ENCODE data around the gene TUFT1. TPM values are rescaled to one million over a fixed set of nuclear protein-coding genes. Genes with fewer than 3 reads are reported as not detected.

The TUFT1 gene
- total and polyA plus RNA-seq, 7 donors = 8.0 to 18.0 (median 12.1) TPM

- TF ChIP-seq CTCF (IDR thresholded peaks at IDR 0.05) (no peak), POLR2A (IDR thresholded peaks at IDR 0.05) (no peak), EP300 (IDR thresholded peaks at IDR 0.05) (no peak), POLR2AphosphoS5 (IDR thresholded peaks at IDR 0.05) (no peak)
- intact Hi-C loops (cut with DNase I) = no loop called here
- Histone ChIP-seq H3K36me3 (peaks cover 9 to 89% (median 34%) of the 10 kb centered on the region in 4 donors), H3K27ac (no peak overlapping the region), H3K4me3 (no peak overlapping the region), H3K9me3 (no peaks in the 10 kb centered on the region), H3K27me3 (no peaks in the 10 kb centered on the region), H3K4me1 (no peaks in the 10 kb centered on the region)
- 97 to 98% methylated on average over 2 of the region's 2 CpGs for WGBS, 2 donors
- no peak for DNase-seq
Observed at GRCh38 chr1:151577173-151577572, 37.1 kb downstream of the TUFT1 start.

GRCh38 chr1:151578941-151579340 is 38.8 kb downstream of the TUFT1 start:
- Histone ChIP-seq H3K27me3 (no peaks in the 10 kb centered on the region), H3K4me3 (no peak overlapping the region), H3K27ac (no peak overlapping the region), H3K9me3 (no peaks in the 10 kb centered on the region), H3K4me1 (no peaks in the 10 kb centered on the region), H3K36me3 (peaks cover 9 to 82% (median 36%) of the 10 kb centered on the region in 4 donors)
- 87 to 93% methylated on average over 1 of the region's 1 CpG for WGBS, 2 donors
- intact Hi-C loops (cut with DNase I) = no loop called here
- no peak for DNase-seq
- no peak for TF ChIP-seq CTCF (IDR thresholded peaks at IDR 0.05)
- TF ChIP-seq POLR2AphosphoS5 (IDR thresholded peaks at IDR 0.05) = no peak
- no peak for TF ChIP-seq POLR2A (IDR thresholded peaks at IDR 0.05)
- no peak for TF ChIP-seq EP300 (IDR thresholded peaks at IDR 0.05)

- Histone ChIP-seq H3K4me1 (peaks cover 0 to under 1% (median 0%) of the 10 kb centered on the region in 4 donors), H3K9me3 (no peaks in the 10 kb centered on the region), H3K27me3 (no peaks in the 10 kb centered on the region), H3K36me3 (peaks cover 9 to 75% (median 32%) of the 10 kb centered on the region in 4 donors), H3K27ac (no peak overlapping the region), H3K4me3 (no peak overlapping the region)
- DNase-seq = no peak
- intact Hi-C loops (cut with DNase I) = no loop called here
- WGBS, 2 donors = 81 to 87% methylated on average over 8 of the region's 8 CpGs
- TF ChIP-seq POLR2A (IDR thresholded peaks at IDR 0.05) (no peak), POLR2AphosphoS5 (IDR thresholded peaks at IDR 0.05) (no peak), EP300 (IDR thresholded peaks at IDR 0.05) (no peak), CTCF (IDR thresholded peaks at IDR 0.05) (no peak)
Observed at GRCh38 chr1:151579436-151580225, 39.5 kb downstream of the TUFT1 start.

GRCh38 chr1:151581451-151581850 is 41.3 kb downstream of the TUFT1 start:
- no peak for DNase-seq
- 88 to 90% methylated on average over 5 of the region's 5 CpGs for WGBS, 2 donors
- H3K4me1 ChIP-seq = peaks cover 0 to 6% (median 0%) of the 10 kb centered on the region in 4 donors
- no peaks in the 10 kb centered on the region for H3K27me3 ChIP-seq
- no peak overlapping the region for H3K4me3 ChIP-seq
- no peak overlapping the region for H3K27ac ChIP-seq
- intact Hi-C loops (cut with DNase I) = no loop called here
- TF ChIP-seq POLR2A (IDR thresholded peaks at IDR 0.05) = no peak
- no peak for TF ChIP-seq CTCF (IDR thresholded peaks at IDR 0.05)
- H3K9me3 ChIP-seq = no peaks in the 10 kb centered on the region
- H3K36me3 ChIP-seq = peaks cover 9 to 60% (median 25%) of the 10 kb centered on the region in 4 donors
